CD4-positive, alpha-beta T cell (primary cell): ENCODE results near the gene MFSD2A. TPM values are rescaled to one million over a fixed set of nuclear protein-coding genes. Genes with fewer than 3 reads are reported as not detected.

Experiments used
- ATAC-seq: fragments of 200-7000 bp; cut with Tn5 transposase; one replicate; pipeline ENCODE4 v1.10.0; 2022; ENCODE audit warnings: mild to moderate bottlenecking; ENCODE audit not compliant: poor library complexity
- CTCF ChIA-PET: fragments of 350-600 bp; sonication (Branson Sonifier 250); formaldehyde crosslinking; loops from one replicate; lab custom pipeline; 2021; ENCODE audit warnings: antibody characterized with exemption, inconsistent platforms; lab: Charles Lee
- POLR2A ChIA-PET: fragments of 350-600 bp; sonication (Branson Sonifier 250); formaldehyde crosslinking; loops from one replicate; lab custom pipeline; 2021; ENCODE audit warnings: antibody characterized with exemption, inconsistent platforms; lab: Charles Lee
- DNase-seq, 14 experiments: peaks; one replicate each; pipeline ENCODE4 v3.0.0-alpha.2; 2013 to 2020; ENCODE audit warnings: mixed read lengths in 2 of 14
- H3K27ac ChIP-seq, 2 donors: one replicate each; pipeline versions ENCODE4 v1.5.1 to v1.7.0; 2013; ENCODE audit warnings: low read length in 2 of 2, low read depth in 1 of 2, mild to moderate bottlenecking in 1 of 2
- H3K27me3 ChIP-seq, 2 experiments: 1 replicate in 1 of 2; 2 replicates in 1 of 2; pipeline versions ENCODE4 v1.6.1 to v1.7.0; 2013; ENCODE audit warnings: low read length in 2 of 2, control low read depth in 1 of 2, mild to moderate bottlenecking in 1 of 2, moderate library complexity in 1 of 2; ENCODE audit not compliant: insufficient read depth in 2 of 2, control insufficient read depth in 1 of 2
- H3K36me3 ChIP-seq: one replicate; pipeline ENCODE4 v1.6.1; 2013; ENCODE audit warnings: low read length, control low read depth; ENCODE audit not compliant: insufficient read depth
- H3K4me1 ChIP-seq: one replicate; pipeline ENCODE4 v1.6.1; 2013; ENCODE audit warnings: low read length, control low read depth; ENCODE audit not compliant: insufficient read depth
- H3K4me3 ChIP-seq: one replicate; pipeline ENCODE4 v1.5.1; 2013; ENCODE audit warnings: mild to moderate bottlenecking, low read length, moderate library complexity
- H3K9me3 ChIP-seq, 2 experiments: 1 replicate in 1 of 2; 2 replicates in 1 of 2; pipeline versions ENCODE4 v1.6.1 to v1.7.0; 2013; ENCODE audit warnings: low read length in 2 of 2, mild to moderate bottlenecking in 2 of 2, control low read depth in 1 of 2, moderate library complexity in 1 of 2; ENCODE audit not compliant: control insufficient read depth in 1 of 2, insufficient read depth in 1 of 2
- H3K27ac Mint-ChIP-seq: one replicate; pipeline ENCODE4 v1.8.0; 2020; ENCODE audit warnings: mixed read lengths
- H3K27me3 Mint-ChIP-seq: one replicate; pipeline ENCODE4 v1.8.0; 2021; ENCODE audit warnings: mixed read lengths
- H3K36me3 Mint-ChIP-seq: one replicate; pipeline ENCODE4 v1.8.0; 2021; ENCODE audit warnings: low read depth, mixed read lengths
- H3K4me1 Mint-ChIP-seq: one replicate; pipeline ENCODE4 v1.8.0; 2021; ENCODE audit warnings: low read depth, mixed read lengths
- H3K4me3 Mint-ChIP-seq: one replicate; pipeline ENCODE4 v1.8.0; 2020; ENCODE audit warnings: mild to moderate bottlenecking, mixed read lengths
- H3K9me3 Mint-ChIP-seq: one replicate; pipeline ENCODE4 v1.8.0; 2020; ENCODE audit warnings: mixed read lengths
- CTCF ChIP-seq: fragments of 200-600 bp; IDR thresholded peaks from one replicate; pipeline ENCODE4 v1.8.0; 2022; ENCODE audit warnings: antibody characterized with exemption, mild to moderate bottlenecking
- intact Hi-C, 2 experiments: fragments of 100-400 bp; cut with DNase I in 1 of 2; cut with micrococcal nuclease in 1 of 2; formaldehyde crosslinking; loops; one replicate each; pipeline versions ENCODE4 v1.15.1 to v1.9.0; 2023 to 2025; cut with DNase I, micrococcal nuclease
- total RNA-seq, 174 experiments: library from RNA in 2 of 174; stranded (reverse) in 2 of 174; gene quantifications; one replicate each; pipeline ENCODE4 v1.2.3 and lab custom pipeline; 2021 to 2026

MFSD2A gene
- total RNA-seq, 2 experiments from 2014 or later = 2.5 to 2.7 TPM

DNA sequence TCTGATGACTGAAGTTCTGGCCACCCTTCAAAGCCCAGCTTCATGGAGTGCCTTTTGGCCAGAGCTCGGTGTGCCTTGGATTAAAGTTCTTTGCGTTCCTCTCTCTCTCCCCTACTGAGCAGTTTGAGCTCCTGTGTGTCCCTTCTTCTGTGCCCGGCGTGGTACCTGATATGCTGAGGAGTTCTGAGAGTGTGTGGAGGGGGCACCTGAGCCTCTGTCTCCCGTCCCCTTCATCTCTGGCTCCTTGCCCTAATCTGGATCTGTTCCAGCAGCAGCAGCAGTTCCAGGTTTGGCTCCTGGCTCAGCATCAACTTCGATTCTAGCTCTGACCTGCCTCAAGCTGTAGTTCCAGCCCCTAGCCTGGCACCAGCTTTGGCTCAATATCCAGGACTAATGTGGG is 28.1 kb upstream of the MFSD2A start:
- no peak overlapping the region for H3K27ac Mint-ChIP-seq
- DNase-seq = no peak
- H3K36me3 Mint-ChIP-seq = no peaks in the 10 kb centered on the region
- no peaks in the 10 kb centered on the region for H3K27me3 Mint-ChIP-seq
- H3K9me3 Mint-ChIP-seq = no peaks in the 10 kb centered on the region
- POLR2A ChIA-PET = no interaction called here
- H3K4me1 Mint-ChIP-seq = no peaks in the 10 kb centered on the region
- H3K4me1 ChIP-seq = no peaks in the 10 kb centered on the region
- H3K4me3 ChIP-seq = no peak overlapping the region
- no peak overlapping the region for H3K4me3 Mint-ChIP-seq
- ATAC-seq = no peak
- intact Hi-C loops = loop anchor here in 1 of 2 experiments (10.0 kb wide), 1 partner anchor 208 kb away; no protein-coding TSS in a partner anchor
- no peaks in the 10 kb centered on the region for H3K36me3 ChIP-seq
- H3K9me3 ChIP-seq = peaks cover 0 to 4% of the 10 kb centered on the region in 2 experiments
- TF ChIP-seq CTCF = no peak
- no peak overlapping the region for H3K27ac ChIP-seq
- no peaks in the 10 kb centered on the region for H3K27me3 ChIP-seq
- CTCF ChIA-PET = interaction anchor here (2.0 kb wide), 1 partner anchor 47 kb away, joined by 5 read pairs; no protein-coding TSS in a partner anchor

- ATAC-seq (no peak), DNase-seq (peak in 1 of 14 experiments; percentile 27)
- ChIA-PET POLR2A (no interaction called here), CTCF (no interaction called here)
- no peaks in the 10 kb centered on the region for H3K36me3 Mint-ChIP-seq
- Histone ChIP-seq H3K27me3 (no peaks in the 10 kb centered on the region), H3K36me3 (no peaks in the 10 kb centered on the region), H3K4me3 (no peak overlapping the region), H3K9me3 (no peaks in the 10 kb centered on the region), H3K4me1 (no peaks in the 10 kb centered on the region), H3K27ac (no peak overlapping the region)
- H3K27me3 Mint-ChIP-seq = no peaks in the 10 kb centered on the region
- TF ChIP-seq CTCF = no peak
- H3K4me1 Mint-ChIP-seq = no peaks in the 10 kb centered on the region
- no peaks in the 10 kb centered on the region for H3K9me3 Mint-ChIP-seq
- no peak overlapping the region for H3K4me3 Mint-ChIP-seq
- no peak overlapping the region for H3K27ac Mint-ChIP-seq
- intact Hi-C loops = loop anchor here in 1 of 2 experiments (10.0 kb wide), 1 partner anchor 207 kb away; no protein-coding TSS in a partner anchor
Measured at GRCh38 chr1:39927538-39927937, 27.4 kb upstream of the MFSD2A start.

GRCh38 chr1:39928809-39929587 is 25.9 kb upstream of the MFSD2A start:
- Histone ChIP-seq H3K27me3 (no peaks in the 10 kb centered on the region), H3K27ac (no peak overlapping the region), H3K4me3 (no peak overlapping the region), H3K4me1 (peaks cover 3% of the 10 kb centered on the region), H3K9me3 (no peaks in the 10 kb centered on the region), H3K36me3 (no peaks in the 10 kb centered on the region)
- POLR2A ChIA-PET = interaction anchor here (0.6 kb wide), 1 partner anchor 9 kb away, joined by 3 read pairs; no protein-coding TSS in a partner anchor
- no peak overlapping the region for H3K27ac Mint-ChIP-seq
- DNase-seq (no peak), ATAC-seq (no peak)
- H3K36me3 Mint-ChIP-seq = no peaks in the 10 kb centered on the region
- H3K9me3 Mint-ChIP-seq = no peaks in the 10 kb centered on the region
- H3K4me1 Mint-ChIP-seq = no peaks in the 10 kb centered on the region
- no peak for TF ChIP-seq CTCF
- H3K4me3 Mint-ChIP-seq = no peak overlapping the region
- intact Hi-C loops = loop anchor here in 1 of 2 experiments (10.0 kb wide), 1 partner anchor 206 kb away; no protein-coding TSS in a partner anchor
- CTCF ChIA-PET = no interaction called here
- H3K27me3 Mint-ChIP-seq = no peaks in the 10 kb centered on the region
